GM12878 (cell line): Measurements from ENCODE around the gene TRPM7. TPM values are rescaled to one million over a fixed set of nuclear protein-coding genes. Genes with fewer than 3 reads are reported as not detected.

ENCODE experiments used
- ATAC-seq: fragments of 200-7000 bp; cut with Tn5 transposase; 3 replicates; pipeline ENCODE4 v1.9.1; 2020; ENCODE audit warnings: mild to moderate bottlenecking, moderate library complexity
- BruUV-seq: library from RNA; stranded (reverse); fragments of 400-500 nt; replicated peaks from 2 replicates; lab custom pipeline; 2021; lab: Mats Ljungman, UMichigan
- CTCF ChIA-PET: fragments of 300-600 bp; sonication (Branson Sonifier 250); formaldehyde crosslinking; extraction: SDS; loops from one replicate; lab custom pipeline; 2021; ENCODE audit warnings: inconsistent platforms; lab: Yijun Ruan, JAX
- POLR2A ChIA-PET: fragments of 350-600 bp; formaldehyde crosslinking; extraction: SDS; loops from one replicate; lab custom pipeline; 2021; ENCODE audit warnings: inconsistent platforms; lab: Charles Lee
- RAD21 ChIA-PET: fragments of 300-600 bp; sonication (Branson Sonifier 250); formaldehyde crosslinking; loops from one replicate; lab custom pipeline; 2023; ENCODE audit warnings: antibody characterized with exemption; ENCODE audit not compliant: unreplicated experiment; lab: Charles Lee
- SMC1A ChIA-PET: fragments of 300-600 bp; sonication (Branson Sonifier 250); formaldehyde crosslinking; loops from one replicate; lab custom pipeline; 2023; ENCODE audit not compliant: unreplicated experiment, uncharacterized antibody; lab: Charles Lee
- DNase-seq: peaks from one replicate; pipeline ENCODE4 v3.0.0-alpha.2; 2011; ENCODE audit warnings: low read depth, low spot score
- FAIRE-seq: peaks from 3 replicates; lab custom pipeline; 2011; peaks lifted over from hg19 to GRCh38; lab: Jason Lieb, UNC
- H2AFZ ChIP-seq: 2 replicates; pipeline ENCODE4 v1.6.0; 2011; ENCODE audit warnings: low read depth, low read length, control low read depth; ENCODE audit not compliant: control insufficient read depth
- H3K27ac ChIP-seq: 2 replicates; pipeline ENCODE4 v1.5.1; 2011; ENCODE audit warnings: control low read depth; ENCODE audit not compliant: control insufficient read depth, insufficient read depth
- H3K27me3 ChIP-seq, 2 experiments: replicated peaks in 1 of 2; 2 replicates each; pipeline versions ENCODE4 v1.6.0 to v1.6.1; 2011; ENCODE audit warnings: low read length in 1 of 2; ENCODE audit not compliant: control insufficient read depth in 2 of 2, insufficient read depth in 2 of 2
- H3K36me3 ChIP-seq, 2 experiments: 2 replicates each; pipeline ENCODE4 v1.5.1; 2011; ENCODE audit warnings: low read length in 1 of 2; ENCODE audit not compliant: control insufficient read depth in 2 of 2, insufficient read depth in 2 of 2
- H3K4me1 ChIP-seq: 2 replicates; pipeline ENCODE4 v1.6.1; 2011; ENCODE audit warnings: mild to moderate bottlenecking, low read length, moderate library complexity, mixed read lengths; ENCODE audit not compliant: control insufficient read depth, insufficient read depth
- H3K4me2 ChIP-seq: 2 replicates; pipeline ENCODE4 v1.6.0; 2011; ENCODE audit warnings: control low read depth; ENCODE audit not compliant: control insufficient read depth, insufficient read depth
- H3K4me3 ChIP-seq: fragments of 200-600 bp; sonication (generic); 2 replicates; pipeline ENCODE4 v1.5.1; 2016
- H3K79me2 ChIP-seq: 2 replicates; pipeline ENCODE4 v1.6.0; 2011; ENCODE audit warnings: low read length; ENCODE audit not compliant: control insufficient read depth, insufficient read depth
- H3K9ac ChIP-seq: 2 replicates; pipeline ENCODE4 v1.8.0; 2011; ENCODE audit warnings: low read length, control low read depth, mixed read lengths; ENCODE audit not compliant: control insufficient read depth, insufficient read depth
- H3K9me3 ChIP-seq: replicated peaks from 3 replicates; pipeline ENCODE4 v1.5.1; 2011; ENCODE audit warnings: mild to moderate bottlenecking, low read length; ENCODE audit not compliant: control insufficient read depth, insufficient read depth
- H4K20me1 ChIP-seq: 2 replicates; pipeline ENCODE4 v1.6.0; 2011; ENCODE audit not compliant: control insufficient read depth, insufficient read depth
- ASH2L ChIP-seq: fragments of 300-600, 200-600 bp; sonication (generic); IDR thresholded peaks from 2 replicates; pipeline ENCODE4 v1.6.1; 2017; ENCODE audit warnings: low read depth, mild to moderate bottlenecking, borderline replicate concordance
- EED ChIP-seq: sonication (generic); IDR thresholded peaks from 2 replicates; pipeline ENCODE4 v1.6.1; 2016; ENCODE audit warnings: antibody characterized with exemption, low read depth
- JUND ChIP-seq: IDR thresholded peaks from 2 replicates; pipeline ENCODE4 v1.6.1; 2012; ENCODE audit warnings: low read depth, mild to moderate bottlenecking, low read length, improper control_type of control experiment, moderate library complexity
- KAT2A ChIP-seq: conservative IDR thresholded peaks from 2 replicates; pipeline ENCODE4 v1.6.1; 2011; ENCODE audit warnings: low read depth, low read length; ENCODE audit not compliant: control insufficient read depth
- NFYA ChIP-seq: IDR thresholded peaks from 2 replicates; pipeline ENCODE4 v1.6.1; 2011; ENCODE audit warnings: low read depth, mild to moderate bottlenecking, low read length, improper control_type of control experiment, borderline replicate concordance
- RAD21 ChIP-seq: IDR thresholded peaks from 2 replicates; pipeline ENCODE4 v1.6.1; 2011; ENCODE audit warnings: mild to moderate bottlenecking, low read depth, low read length, moderate library complexity; ENCODE audit not compliant: insufficient read depth
- SMARCA5 ChIP-seq: fragments of 450-650 bp; IDR thresholded peaks from 2 replicates; pipeline ENCODE4 v1.6.1; 2017; ENCODE audit warnings: mild to moderate bottlenecking
- SRF ChIP-seq, 2 experiments: IDR thresholded peaks; 2 replicates each; pipeline ENCODE4 v1.6.1; 2011; ENCODE audit warnings: low read depth in 2 of 2, low read length in 2 of 2, mild to moderate bottlenecking in 1 of 2, moderate library complexity in 1 of 2
- SUZ12 ChIP-seq: fragments of 200-600 bp; sonication (generic); IDR thresholded peaks from one replicate; pipeline ENCODE4 v1.6.1; 2018; ENCODE audit warnings: antibody characterized with exemption, mild to moderate bottlenecking; ENCODE audit not compliant: unreplicated experiment
- WGBS: methylation state at CpG from one replicate; pipeline ENCODE4 v1.1.6; 2016; ENCODE audit warnings: low lambda C conversion rate; ENCODE audit not compliant: insufficient replicate concordance, insufficient coverage; ENCODE audit errors: missing lambda C conversion rate; 5-methylcytosine and 5-hydroxymethylcytosine counted together
- in situ Hi-C: fragments of 300-500 bp; cut with MboI; formaldehyde crosslinking; loops from 9 replicates; pipeline ENCODE4 v1.14.3; 2018; ENCODE audit warnings: mixed read lengths
- intact Hi-C: fragments of 100-400 bp; cut with micrococcal nuclease; formaldehyde crosslinking; loops from one replicate; pipeline ENCODE4 v1.14.2; 2022; ENCODE audit not compliant: unreplicated experiment
- polyA plus RNA-seq, 11 experiments: library from polyadenylated mRNA; depleted of rRNA in 4 of 11; unstranded in 6 of 11; stranded (reverse) in 5 of 11; fragments of >200 nt; fragmentation: Nextera tagmentation in 4 of 11; fragmentation: Illumina TruSeq in 1 of 11; extraction: Ambion mirVana in 4 of 11; extraction: Trizol in 1 of 11; gene quantifications; 1 replicate in 1 of 11; 2 replicates in 10 of 11; pipeline versions ENCODE4 v1.2.1 to v1.2.3, GENCODE V29; 2011 to 2016; ENCODE audit warnings: inconsistent platforms in 2 of 11, missing spikeins in 2 of 11, low read depth in 1 of 11
- total RNA-seq, 4 experiments: library from RNA; depleted of rRNA in 3 of 4; stranded (reverse); fragments of >200 nt in 3 of 4; fragmentation: Illumina TruSeq in 1 of 4; extraction: Trizol in 1 of 4; gene quantifications; 2 replicates each; pipeline versions ENCODE4 v1.2.1 to v1.2.3, GENCODE V29; 2013 to 2021
- TF ChIP-seq, protein P1 (sequence below): fragments of 450-650 bp; IDR thresholded peaks from 2 replicates; pipeline ENCODE4 v1.6.1; 2017; ENCODE audit warnings: antibody characterized with exemption, mild to moderate bottlenecking, moderate library complexity
- TF ChIP-seq, protein P2 (sequence below): fragments of 450-650 bp; IDR thresholded peaks from 2 replicates; pipeline ENCODE4 v1.6.1; 2018; ENCODE audit warnings: borderline replicate concordance, mild to moderate bottlenecking; ENCODE audit not compliant: partially characterized antibody
- TF ChIP-seq, protein P3 (sequence below): IDR thresholded peaks from 2 replicates; pipeline ENCODE4 v1.6.1; 2011; ENCODE audit warnings: mild to moderate bottlenecking, low read depth, low read length, moderate library complexity; ENCODE audit not compliant: insufficient replicate concordance

The TRPM7 gene
- total and polyA plus RNA-seq, 10 of the 15 experiments (the other 5 are each of a cell fraction or from before 2014, with no cell fraction given): 4.5 to 49.7 (median 22.5) TPM

DNA sequence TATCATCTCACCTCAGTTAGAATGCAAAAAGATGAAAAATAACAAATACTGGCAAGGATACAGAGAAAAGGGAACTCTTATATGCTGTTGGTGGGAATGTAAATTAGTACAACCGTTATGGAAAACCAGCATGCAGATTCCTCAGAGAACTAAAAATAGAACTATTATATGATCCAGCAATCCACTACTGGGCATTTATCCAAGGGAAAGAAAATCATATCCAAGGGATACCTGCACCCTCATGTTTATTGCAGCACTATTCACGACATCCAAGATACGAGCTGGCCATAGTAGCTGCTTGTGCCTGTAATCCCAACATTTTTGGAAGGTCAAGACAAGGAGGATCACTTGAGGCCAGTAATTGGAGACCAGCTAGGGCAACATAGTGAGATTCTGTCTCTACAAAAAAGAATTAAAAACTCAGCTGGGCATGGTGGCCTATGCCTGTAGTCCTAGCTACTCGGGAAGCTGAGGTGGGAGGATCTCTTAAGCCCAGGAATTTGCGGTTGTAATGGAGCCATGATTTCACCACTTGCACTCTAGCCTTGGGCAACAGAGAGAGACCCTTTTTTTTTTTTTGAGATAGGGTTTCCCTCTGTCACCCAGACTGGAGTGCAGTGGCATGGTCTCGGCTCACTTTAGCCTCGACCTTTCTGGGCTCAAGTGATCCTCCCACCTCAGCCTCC, 166.7 kb downstream of the TRPM7 start:
- FAIRE-seq (no peak), DNase-seq (no peak), ATAC-seq (no peak)
- H3K79me2 ChIP-seq: no peaks in the 10 kb centered on the region
- H3K27ac ChIP-seq: no peak overlapping the region
- H3K27me3 ChIP-seq: no peaks in the 10 kb centered on the region
- BruUV-seq: no TSS peak
- H3K9ac ChIP-seq: no peak overlapping the region
- no peaks in the 10 kb centered on the region for H3K4me1 ChIP-seq
- ChIA-PET SMC1A (interaction anchor here (1.5 kb wide), 1 partner anchor 24 kb away, joined by 3 read pairs; no protein-coding TSS in a partner anchor), RAD21 (no interaction called here), POLR2A (interaction anchor here (0.7 kb wide), 1 partner anchor 422 kb away, joined by 3 read pairs; no protein-coding TSS in a partner anchor), CTCF (no interaction called here)
- H3K4me3 ChIP-seq: no peak overlapping the region
- intact Hi-C loops (no loop called here), in situ Hi-C loops (no loop called here)
- H2AFZ ChIP-seq: no peak overlapping the region
- no peaks in the 10 kb centered on the region for H3K36me3 ChIP-seq
- H4K20me1 ChIP-seq: no peaks in the 10 kb centered on the region
- no peaks in the 10 kb centered on the region; the same call in 2 of the 3 replicates for H3K9me3 ChIP-seq
- 96% methylated on average over 7 of the region's 7 CpGs for WGBS
- no peak overlapping the region for H3K4me2 ChIP-seq
- TF ChIP-seq ASH2L (no peak), SRF (IDR thresholded peaks at IDR 0.05; ENCODE audit: low read depth in 2 of 2, low read length in 2 of 2) (no peak), SUZ12 (no peak), KAT2A (no peak), NFYA (no peak), JUND (no peak), SMARCA5 (no peak), EED (no peak), RAD21 (no peak)
- TF ChIP-seq, protein P1, sequence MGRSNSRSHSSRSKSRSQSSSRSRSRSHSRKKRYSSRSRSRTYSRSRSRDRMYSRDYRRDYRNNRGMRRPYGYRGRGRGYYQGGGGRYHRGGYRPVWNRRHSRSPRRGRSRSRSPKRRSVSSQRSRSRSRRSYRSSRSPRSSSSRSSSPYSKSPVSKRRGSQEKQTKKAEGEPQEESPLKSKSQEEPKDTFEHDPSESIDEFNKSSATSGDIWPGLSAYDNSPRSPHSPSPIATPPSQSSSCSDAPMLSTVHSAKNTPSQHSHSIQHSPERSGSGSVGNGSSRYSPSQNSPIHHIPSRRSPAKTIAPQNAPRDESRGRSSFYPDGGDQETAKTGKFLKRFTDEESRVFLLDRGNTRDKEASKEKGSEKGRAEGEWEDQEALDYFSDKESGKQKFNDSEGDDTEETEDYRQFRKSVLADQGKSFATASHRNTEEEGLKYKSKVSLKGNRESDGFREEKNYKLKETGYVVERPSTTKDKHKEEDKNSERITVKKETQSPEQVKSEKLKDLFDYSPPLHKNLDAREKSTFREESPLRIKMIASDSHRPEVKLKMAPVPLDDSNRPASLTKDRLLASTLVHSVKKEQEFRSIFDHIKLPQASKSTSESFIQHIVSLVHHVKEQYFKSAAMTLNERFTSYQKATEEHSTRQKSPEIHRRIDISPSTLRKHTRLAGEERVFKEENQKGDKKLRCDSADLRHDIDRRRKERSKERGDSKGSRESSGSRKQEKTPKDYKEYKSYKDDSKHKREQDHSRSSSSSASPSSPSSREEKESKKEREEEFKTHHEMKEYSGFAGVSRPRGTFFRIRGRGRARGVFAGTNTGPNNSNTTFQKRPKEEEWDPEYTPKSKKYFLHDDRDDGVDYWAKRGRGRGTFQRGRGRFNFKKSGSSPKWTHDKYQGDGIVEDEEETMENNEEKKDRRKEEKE: no peak
- TF ChIP-seq, protein P2, sequence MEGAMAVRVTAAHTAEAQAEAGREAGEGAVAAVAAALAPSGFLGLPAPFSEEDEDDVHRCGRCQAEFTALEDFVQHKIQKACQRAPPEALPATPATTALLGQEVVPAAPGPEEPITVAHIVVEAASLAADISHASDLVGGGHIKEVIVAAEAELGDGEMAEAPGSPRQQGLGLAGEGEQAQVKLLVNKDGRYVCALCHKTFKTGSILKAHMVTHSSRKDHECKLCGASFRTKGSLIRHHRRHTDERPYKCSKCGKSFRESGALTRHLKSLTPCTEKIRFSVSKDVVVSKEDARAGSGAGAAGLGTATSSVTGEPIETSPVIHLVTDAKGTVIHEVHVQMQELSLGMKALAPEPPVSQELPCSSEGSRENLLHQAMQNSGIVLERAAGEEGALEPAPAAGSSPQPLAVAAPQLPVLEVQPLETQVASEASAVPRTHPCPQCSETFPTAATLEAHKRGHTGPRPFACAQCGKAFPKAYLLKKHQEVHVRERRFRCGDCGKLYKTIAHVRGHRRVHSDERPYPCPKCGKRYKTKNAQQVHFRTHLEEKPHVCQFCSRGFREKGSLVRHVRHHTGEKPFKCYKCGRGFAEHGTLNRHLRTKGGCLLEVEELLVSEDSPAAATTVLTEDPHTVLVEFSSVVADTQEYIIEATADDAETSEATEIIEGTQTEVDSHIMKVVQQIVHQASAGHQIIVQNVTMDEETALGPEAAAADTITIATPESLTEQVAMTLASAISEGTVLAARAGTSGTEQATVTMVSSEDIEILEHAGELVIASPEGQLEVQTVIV: no peak
- TF ChIP-seq, protein P3, sequence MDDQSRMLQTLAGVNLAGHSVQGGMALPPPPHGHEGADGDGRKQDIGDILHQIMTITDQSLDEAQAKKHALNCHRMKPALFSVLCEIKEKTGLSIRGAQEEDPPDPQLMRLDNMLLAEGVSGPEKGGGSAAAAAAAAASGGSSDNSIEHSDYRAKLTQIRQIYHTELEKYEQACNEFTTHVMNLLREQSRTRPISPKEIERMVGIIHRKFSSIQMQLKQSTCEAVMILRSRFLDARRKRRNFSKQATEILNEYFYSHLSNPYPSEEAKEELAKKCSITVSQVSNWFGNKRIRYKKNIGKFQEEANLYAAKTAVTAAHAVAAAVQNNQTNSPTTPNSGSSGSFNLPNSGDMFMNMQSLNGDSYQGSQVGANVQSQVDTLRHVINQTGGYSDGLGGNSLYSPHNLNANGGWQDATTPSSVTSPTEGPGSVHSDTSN: no peak
